ENCODE results near the gene PRR35.

Gene PRR35

DNA sequence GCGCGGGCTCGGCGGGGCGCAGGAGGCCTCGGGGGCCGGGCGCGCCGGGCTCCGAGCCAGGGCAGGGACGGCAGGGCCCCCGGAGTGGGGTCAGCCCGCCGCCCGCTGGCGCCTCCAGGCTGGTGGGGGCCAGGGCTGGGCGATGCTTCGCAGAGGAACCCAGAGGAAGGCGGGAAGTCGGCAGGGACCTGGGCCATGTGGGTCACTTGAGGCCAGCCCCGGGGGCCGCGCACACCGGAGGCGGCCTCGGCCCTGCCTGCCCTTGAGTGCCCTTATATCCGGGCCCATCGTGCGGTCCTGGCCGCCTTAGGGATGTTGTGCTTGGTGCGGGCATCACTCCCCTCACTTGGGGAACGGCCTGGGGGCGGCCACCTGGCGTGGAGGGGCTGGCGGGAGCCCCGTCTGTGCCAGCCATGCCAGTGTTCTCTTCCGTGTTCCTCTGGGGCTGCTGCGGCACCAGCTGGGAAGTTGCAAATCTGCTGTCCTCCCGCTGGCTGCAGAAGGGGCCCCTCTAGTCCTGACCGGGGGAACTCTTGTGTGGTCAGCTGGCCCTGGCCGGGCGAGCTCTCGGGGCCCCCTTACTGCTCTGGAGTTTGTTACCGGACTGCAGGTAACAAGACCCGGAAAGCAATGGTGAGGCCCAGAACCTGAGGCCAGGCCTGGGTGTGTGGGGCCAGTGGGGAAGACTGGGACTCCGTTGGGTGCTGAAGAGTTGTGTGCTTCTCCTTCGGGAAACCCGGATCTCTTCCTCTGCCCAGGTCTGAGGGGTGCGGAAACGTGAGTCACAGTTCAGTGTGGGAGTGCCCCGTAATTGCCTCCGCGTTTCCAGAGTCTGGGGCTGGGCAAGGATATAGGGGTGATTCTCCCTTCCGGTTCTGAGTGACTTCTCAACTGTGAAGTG is 31.8 kb upstream of the PRR35 start:
- DNase-seq: peak; percentile 51 to 60

DNA sequence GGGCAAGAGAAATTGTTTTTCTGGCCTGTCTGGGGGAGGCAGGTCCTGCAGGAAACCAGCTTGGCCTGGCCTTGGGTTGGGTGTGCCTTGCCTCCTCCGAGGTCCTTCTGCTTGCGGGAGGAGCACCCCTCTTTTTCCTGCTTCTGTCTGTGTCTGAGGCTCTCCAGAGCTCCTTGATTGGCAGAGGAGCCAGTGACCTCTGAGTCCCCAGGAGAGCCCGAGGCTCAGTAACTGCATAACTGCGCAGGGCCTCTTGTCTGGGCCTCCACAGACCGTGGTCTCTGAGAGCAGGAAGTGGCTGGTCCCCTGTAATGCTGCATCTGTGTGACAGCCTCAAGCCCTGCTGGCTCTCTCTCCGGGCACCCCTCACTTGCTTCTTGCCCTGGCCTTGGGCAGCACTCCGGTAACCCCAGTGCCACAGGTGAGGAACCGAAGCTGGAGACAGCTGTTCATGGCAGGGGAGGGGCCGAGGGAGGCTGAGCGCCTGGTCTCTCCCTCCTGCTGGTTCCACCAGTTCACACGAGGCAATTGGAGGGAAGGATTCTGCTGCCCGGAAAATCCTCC is 31.1 kb upstream of the PRR35 start:
- no peak for DNase-seq

DNA sequence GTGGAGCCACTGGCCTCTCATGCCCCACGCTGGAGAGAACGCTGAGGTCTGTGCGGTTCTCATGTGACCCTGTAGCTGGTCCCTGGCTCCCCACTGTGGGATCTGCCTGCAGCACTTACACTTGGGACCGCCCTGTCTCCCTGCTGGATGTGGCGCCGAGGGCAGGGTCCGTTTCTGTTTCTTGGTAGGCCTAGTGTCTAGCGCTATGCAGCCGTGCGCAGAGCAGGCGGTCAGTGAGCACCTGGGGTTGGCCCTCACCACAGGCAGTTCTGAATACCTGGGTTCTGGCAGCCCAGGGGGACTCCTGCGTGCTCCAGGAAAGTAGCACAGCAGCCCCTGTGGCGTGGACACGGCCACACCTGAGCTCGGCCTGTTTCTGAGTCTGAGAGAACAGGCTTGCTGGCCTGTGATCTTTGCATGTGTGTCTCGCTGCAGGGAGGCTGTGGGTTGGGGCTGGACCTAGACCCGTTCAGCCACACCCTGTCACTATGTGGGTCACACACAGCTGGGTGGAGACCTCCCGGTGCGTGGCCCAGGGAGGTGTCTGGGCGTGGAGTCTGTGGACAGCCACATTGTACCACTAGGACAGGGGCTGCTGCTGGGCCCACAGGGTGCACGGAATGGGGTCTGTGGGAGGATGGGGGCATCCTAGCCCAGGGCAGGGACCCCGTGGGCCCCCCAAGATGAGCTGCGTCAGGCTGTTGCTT is 29.9 kb upstream of the PRR35 start:
- no peak for DNase-seq

DNA sequence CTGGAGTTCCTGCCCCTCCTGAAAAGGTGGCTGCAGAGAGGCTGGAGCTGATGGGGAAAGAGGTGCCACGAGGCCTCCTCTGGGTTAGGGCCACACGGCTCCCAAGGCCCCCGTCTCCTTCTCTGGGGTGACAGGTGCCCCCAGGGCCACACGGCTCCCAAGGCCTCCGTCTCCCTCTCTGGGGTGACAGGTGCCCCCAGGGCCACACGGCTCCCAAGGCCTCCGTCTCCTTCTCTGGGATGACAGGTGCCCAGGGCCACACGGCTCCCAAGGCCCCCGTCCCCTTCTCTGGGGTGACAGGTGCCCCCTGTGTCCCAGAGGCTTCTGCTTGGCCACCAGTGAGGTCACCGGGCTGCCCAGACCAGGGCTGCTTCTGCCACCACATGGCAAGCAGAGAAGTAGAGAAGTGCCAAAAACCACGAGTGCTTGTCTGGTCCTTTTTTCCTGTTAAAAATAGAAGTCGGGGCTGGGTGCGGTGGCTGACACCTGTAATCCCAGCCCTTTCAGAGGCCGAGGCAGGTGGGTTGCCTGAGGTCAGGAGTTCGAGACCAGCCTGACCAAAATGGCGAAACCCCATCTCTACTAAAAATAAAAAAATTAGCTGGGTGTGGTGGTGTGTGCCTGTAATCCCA is 28.6 kb upstream of the PRR35 start:
- DNase-seq: no peak

DNA sequence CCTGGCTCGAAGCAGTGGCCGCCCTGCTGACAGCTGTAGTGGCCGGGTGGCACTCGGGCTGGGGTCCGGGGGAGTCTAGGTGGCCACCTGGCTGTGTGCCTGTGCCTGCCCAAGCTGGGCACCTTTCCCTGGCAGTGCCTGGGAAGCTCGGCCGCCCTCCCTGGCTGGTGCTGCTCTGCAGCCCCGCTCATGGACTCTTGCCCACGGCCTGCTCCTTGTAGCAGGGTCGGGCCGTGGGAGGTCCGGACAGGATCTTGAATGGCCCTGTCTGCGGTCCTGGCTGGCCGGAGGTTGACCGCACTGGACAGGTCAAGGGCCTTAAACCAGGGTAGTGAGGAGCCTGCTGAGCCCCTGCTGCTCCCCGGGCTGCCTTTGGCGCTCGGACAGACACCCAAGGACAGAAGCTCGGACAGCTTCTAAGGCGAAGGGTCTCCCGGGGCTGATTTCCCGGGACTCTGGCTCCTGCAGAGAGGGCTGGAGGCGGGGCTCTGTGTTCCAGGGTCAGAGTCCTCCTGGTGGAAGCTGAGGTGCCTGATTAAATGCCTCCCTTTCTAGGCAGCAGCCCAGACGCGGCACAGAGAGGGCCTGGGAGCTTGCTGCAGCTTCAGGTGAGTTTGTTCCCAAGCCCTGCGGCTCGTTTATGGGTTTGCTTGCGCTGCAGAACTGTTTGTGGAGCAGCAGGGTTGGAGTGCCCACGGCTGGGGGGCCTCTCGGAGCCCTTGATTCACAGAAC is 26.6 kb upstream of the PRR35 start:
- no peak for DNase-seq

- DNase-seq: no peak
These were observed 26.1 kb upstream of the PRR35 start for GRCh38 chr16:534135-534534.

DNA sequence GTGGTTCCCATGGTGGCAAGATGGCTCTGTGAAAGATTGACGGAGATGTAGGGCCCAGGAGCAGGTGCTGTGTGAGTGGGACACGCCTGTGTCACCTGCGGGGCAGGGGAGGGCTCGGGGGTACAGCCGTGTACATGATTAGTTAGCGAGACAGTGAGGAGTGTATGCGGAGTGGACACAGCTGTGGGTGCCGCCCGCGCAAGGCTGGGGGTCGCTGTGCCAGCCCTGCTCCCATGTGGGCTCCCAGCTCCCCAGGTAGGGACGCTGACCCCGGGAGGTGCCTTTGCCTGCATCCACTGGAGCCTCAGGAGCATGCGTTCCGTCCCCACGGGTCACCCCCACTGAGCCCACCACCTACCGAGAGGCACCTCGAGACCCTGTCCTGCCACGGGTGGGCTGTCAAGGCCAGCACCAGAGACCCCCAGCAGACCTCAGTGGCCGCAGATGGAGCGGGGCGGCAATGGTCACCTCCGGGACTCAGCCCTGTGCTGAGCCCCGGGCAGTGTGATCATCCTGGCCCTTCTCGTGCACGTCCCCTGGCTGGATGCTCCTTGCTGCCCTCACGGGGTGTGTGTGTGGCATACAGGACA is 25.2 kb upstream of the PRR35 start:
- DNase-seq: no peak

GRCh38 chr16:535446-536405 is 24.5 kb upstream of the PRR35 start:
- DNase-seq: no peak

- no peak for DNase-seq
These were observed 23.4 kb upstream of the PRR35 start for GRCh38 chr16:536746-537145.

- no peak for DNase-seq
These were observed 22.5 kb upstream of the PRR35 start for GRCh38 chr16:537415-538335.

DNA sequence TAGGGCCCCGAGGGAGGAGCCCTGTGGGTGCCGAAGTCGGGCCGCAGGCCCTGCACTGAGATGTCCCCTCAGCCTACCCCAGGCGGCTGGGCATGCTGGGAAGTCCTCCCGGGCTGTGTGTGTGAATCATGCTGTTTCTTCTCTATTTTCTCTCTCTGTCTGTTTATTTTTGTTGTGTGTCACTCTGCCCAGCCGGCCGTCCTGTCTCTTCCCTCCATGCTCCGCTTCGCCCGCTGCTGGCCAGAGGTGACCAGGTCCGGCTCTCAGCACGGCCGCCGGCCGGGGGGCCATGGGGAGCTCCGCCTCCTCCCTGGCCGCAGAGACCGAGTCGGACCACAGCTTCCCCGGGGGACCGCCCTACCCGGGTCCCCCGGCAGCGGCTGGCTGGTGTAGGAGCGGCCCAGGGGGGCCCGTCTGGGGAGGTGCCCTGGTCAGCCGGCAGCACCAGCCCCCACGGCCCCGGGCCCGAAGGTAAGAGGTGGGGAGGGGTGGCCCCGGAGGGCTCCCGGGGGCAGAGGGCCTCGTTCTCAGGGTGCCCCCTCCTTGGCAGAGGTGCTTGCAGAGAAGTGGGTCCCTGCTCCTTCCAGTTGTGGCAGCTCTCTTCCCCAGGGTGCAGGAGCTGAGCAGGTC is 20.2 kb upstream of the PRR35 start:
- no peak for DNase-seq

GRCh38 chr16:540645-541340 is 19.4 kb upstream of the PRR35 start:
- no peak for DNase-seq

- no peak for DNase-seq
These were observed 16.7 kb upstream of the PRR35 start for GRCh38 chr16:543301-544164.

- no peak for DNase-seq
These were observed 15.7 kb upstream of the PRR35 start for GRCh38 chr16:544517-544916.

GRCh38 chr16:546909-547770 is 13.1 kb upstream of the PRR35 start:
- DNase-seq: peak; percentile 49 to 67

DNA sequence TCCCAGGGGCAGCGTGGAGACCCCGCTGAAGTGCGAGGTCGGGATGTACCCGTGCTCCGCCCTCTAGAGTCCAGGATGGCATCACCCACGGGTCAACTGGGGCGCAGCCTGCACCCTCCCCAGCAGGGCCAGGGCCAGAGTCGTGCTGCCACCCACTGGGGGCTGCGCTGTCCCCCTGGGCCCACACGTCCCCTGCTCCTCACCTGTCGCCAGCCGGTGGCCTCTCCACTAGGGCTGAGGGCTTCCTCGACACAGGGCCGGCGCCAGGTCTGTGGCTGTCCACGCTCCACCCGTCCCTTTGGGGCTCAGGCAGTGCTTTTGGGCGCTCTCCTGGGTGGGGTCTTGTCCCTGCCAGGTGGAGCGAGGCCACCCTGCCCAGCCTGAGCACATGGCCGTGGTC is 11.6 kb upstream of the PRR35 start:
- DNase-seq: no peak
